Ammon's horn (tissue), 1 donor: ENCODE measurements around the gene EFCAB6.
A peak's percentile ranks its signal among the peaks of the same experiment; 100 is the strongest.

ENCODE experiments used
- DNase-seq: peaks from one replicate; pipeline ENCODE4 v3.0.0-alpha.2; 2016; ENCODE audit warnings: low spot score

Gene EFCAB6

DNA sequence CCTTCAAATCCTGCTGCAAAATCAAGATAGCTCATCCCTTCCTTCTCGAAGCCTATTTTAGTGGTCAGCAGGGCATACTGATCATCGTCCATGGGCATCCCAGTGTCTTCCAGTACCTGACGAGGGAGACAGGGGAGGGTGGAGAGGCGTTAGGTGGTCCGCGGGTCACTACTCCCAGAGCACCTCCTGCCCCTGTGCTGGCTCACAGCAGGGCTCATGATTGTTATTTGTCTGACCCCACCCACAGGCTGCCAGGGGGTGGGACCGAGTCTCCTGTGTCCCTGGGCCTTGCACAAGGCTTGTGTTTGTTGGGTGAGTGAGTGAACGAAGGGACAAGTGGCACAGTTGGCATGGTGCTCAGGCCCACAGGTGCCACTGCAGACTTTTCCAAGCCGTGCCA lies 177.0 kb downstream of the EFCAB6 start:
- DNase-seq, result no peak

DNA sequence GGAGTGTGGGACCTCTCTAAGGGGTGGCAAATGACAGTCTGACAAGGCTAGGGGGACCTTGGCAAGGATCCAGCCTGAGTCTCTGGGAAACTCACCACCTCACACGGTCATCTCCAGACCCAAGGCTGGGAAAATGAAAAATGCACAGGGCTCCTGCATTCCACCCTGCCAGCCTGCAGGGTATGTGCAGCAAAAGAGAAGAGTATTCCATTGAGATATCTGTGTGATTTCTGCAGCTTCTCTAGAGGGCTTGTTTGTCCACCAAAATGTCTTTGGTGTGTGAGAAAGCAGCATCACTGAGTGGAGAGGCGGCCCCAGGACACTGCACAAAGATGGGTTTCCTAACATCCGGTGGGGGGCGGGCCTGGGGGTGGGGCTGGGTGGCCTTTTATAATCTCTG lies 177.8 kb downstream of the EFCAB6 start:
- no peak for DNase-seq

DNA sequence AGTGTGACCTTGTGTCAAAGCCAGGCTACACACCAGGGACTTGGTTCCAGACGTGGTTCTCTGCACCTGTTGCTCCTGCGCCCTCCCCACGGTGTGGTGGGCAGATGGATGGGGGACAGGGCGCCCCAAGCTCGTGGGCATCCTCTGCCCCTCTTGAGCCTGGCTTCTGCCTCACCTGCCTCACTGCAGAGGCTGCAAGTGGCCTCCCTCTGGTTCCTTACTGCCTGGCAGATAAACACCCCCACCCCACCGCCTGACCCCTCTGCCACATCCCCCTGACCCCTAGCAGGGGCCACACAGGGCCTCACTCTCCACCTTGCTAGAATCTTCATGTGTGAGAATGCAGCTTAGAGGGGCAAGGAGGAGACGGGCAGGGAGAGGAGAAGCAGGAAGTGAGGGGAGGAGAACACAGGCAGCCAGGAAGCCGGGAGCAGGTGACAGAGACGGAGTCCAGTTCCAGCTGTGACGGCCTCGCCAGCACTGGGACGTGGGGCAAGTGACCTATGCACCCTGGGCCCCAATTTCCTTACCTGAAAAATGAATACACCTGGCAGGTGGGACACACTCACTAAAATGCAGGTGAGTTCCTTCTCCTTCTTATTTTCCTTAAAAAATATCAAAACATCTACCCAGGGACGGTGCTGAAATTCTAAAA lies 178.3 kb downstream of the EFCAB6 start:
- DNase-seq, result no peak

DNA sequence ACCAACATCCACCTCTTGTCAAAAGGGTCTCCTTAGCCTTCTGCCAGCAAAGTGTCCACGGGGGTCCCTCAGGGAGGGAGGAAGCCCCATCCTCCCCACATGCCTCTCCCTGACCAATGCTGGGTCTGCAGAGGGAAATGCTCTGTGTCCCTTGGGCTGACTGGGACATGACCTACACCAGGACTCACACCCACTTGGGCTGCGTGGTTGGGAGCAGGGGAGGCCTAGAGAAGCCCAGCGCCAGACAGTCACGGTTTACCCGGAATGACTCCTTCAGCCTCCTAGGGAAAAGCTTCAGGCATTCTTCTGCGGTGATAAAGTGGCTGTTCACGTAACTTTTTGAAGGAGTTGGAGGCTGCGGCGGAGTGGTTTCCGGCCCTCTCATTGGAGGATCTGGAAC lies 180.3 kb downstream of the EFCAB6 start:
- no peak for DNase-seq

DNA sequence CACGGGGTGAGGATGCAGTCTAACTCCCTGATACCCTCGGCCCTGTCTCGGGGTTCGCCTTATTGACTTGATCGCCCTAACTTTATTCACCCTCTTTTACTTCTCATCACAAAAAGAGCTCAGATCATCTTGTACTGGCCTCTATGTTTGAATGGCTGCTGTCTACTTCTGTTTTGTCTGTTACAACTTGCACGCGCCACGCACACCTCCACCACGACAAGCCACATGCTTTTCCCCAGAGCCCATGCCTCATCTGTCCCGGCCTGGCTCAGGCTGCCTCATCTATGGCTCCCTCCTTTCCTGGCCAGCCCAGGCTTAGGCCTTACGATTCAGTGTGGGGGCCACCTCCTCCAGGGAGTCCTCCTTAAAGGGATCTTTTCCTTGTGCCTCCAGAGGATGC lies 180.9 kb downstream of the EFCAB6 start:
- DNase-seq, result no peak

DNA sequence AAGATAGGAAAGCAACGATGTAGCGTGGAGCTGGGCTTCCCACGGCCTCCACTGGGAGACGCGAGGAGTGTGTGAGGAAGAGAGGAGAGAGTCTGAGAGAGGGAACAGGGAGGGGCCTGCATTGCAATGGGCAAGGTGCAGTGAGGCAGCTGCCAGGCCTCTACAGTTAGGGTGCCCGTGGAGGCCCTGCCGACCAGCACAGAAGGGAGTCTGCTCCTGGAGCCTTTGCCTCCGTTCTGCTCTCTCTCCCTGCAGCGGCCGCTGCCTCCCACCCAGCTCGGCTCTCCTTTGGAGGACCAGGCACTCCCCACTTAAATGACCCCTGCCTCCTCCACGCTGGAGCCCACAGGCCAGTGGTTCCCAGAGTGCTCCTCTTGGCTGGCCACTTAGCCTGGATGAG lies 181.7 kb downstream of the EFCAB6 start:
- no peak for DNase-seq

DNA sequence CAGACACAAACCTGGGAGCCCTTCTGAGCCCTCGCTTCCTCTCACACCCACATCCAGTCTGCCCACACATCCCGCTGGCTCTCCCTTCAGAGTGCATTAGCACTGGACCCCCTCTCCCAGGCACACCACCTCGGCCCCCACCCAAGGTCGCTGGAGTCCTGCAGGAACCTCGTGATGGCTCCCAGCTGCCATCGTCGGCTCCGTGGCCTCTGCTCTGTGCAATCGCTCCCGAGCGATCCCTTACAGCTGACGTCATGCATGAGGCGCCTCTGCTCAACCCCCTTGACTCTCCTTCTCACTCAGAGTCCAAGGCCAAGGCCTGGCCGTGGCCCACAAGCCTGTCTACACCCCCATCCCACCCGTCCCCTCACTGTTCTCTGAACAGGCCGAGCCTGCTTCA lies 183.9 kb downstream of the EFCAB6 start:
- no peak for DNase-seq

DNA sequence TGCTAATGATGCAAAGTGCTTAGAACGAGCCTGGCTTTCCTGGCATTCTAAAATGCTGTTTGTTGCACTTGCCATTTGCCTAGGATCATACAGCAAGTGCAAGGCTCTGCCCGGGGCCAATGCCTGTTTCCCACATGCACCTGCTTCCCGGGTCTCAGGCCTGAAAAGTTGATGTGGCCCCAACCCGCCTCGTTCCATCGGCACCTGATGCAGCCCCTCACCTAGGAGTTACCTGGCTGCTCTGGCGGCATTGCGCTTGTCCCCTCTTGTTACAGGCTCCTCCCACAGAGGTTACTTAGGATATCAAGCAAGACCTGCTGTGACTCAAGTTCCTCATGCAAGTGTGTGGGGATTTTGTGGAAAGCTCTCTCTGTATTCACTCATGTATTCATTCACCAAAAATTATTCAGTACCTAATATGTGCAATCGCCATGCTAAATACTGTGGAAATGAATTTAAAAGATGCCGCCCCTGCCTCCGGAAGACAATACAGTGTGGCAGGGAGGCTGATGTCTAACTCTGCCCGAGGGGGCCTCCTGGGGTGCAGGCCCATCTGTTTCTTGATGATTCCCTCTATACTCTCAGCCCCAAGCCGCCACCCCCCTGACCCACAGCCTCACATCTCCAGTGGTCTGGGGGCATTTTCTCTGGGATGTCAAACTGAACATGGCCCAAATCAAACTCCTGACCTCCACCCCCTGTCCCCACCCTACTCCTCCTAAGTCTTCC lies 184.5 kb downstream of the EFCAB6 start:
- no peak for DNase-seq

DNA sequence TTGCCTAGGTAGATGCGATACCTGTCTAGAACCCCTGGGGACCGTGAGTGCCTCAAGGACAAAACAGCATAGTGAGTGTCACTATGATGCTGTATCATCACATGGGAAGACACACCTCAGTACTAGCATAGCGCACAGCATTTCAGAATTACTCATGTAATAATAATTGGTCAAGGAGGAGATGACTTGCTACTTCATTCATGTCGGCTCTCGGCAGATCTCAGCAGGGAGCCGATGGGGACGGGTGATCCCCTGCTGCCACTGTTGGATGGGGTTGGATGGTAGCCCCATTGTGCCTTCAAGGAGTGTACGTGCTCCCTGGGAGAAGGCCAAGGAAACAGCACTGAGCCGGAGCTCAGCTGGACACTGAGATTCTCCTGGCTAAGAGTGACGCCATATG lies 186.9 kb downstream of the EFCAB6 start:
- no peak for DNase-seq

DNA sequence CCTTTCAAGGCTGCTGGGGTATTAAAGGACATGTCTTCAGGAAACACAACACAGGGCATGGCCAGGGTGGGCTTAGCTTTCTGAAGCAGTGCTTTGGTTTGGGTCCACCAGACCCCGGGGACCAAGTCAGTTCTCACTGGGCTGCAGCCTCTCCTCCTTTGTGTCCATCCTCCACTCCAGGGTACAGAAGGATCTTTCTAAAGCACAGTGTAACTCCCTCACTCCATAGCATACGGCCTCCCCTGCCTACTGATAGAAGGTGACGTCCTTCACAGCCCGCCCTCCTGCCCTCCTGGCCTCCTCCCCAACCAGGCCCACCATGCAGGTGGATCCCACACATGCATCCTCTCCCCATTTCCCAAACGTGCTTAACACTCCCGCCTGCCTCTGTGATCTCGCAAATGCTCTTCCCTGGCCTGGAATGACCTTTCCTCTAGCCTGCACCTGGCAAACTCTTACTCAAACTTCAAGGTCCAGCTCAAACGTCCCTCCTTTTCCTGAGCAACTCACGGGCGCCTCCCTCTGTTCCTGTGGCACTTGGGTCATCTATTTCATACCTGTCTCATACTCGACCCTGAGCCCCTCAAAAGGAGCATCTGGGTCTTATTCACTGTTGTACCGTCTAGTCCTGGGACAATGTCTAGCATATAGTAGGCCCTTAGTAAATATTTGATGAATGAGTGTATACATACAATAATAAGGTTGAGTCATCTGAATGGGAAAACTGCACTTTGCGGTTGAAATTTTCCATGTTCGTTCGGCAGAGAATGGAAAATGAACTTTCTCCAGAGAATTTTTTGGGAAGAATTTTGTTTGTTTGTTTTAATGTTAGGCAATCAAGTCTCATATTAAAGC lies 187.7 kb downstream of the EFCAB6 start:
- DNase-seq, result no peak

DNA sequence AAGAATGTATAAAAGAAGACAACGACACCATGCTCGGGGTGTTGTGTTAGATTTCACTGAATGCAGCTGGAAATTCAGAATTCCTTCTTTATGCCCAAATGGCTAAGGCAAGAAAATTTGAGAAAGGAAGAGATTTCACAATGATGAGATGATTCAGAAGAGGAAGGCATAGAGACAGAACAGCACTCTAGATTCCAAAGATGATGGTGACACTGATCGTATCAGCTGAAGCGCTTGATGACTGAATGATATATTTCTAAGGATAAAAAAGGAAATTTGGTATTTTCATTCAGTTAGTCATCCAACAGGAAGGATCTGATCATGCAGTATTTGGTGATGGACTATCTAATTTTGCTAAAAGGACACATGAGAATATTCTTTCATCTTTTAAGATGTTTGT lies 189.2 kb downstream of the EFCAB6 start:
- DNase-seq, result no peak

DNA sequence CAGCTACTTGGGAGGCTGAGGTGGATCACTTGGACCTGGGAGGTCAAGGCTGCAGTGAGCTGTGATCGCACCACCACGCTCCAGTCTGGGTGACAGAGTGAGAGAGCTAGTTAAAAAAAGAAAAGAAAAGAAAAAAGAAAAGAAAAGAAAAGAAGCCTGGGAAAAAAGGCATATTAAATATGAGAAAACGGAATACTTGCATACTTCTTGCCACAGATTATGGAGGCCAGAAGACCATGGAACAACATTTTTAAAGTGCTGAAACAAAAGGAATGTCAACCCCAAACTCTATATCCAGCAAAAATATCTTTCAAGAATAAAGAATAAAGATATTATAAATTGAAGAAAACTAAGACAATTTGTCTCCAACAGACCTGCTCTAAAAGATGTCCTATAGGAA lies 191.9 kb downstream of the EFCAB6 start:
- DNase-seq, result no peak

DNA sequence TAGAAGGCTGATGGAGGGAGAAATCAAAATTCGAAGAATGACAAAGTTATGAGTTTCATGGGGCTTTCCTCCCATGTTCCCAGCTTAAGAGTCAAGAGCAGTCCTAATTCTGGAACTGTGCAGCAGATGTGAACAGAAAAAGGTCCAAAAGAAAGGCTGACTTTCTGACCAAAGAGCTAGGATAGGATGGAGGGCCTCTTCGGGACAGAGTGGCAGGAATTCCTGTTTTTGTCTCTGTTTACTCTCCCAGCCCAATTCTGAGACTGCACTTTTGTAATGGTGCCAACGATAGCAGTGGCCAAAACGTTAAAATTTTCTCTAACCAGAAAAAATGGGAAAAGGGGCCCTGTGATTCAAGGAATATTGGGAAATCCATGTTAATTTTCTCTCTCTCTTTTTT lies 193.6 kb downstream of the EFCAB6 start:
- DNase-seq, result no peak

DNA sequence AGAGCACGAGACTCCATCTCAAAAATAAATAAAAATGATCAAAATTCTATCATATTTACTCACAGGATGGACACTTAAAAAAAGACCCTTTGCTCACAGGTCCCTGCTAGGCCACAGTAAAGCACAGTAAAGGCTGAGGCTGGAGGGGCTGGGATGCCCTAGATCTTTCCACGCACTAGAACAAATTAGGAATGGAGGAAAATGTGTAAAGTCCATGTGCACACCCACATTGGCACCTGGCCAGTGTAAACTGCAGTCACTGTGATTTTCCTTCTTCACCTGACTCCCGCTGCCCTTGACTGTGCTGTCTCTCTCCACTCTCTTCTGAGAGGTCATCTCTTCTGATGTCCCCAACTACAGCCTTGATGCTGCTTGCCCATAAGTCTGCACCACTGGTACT lies 195.5 kb downstream of the EFCAB6 start:
- DNase-seq, result no peak

DNA sequence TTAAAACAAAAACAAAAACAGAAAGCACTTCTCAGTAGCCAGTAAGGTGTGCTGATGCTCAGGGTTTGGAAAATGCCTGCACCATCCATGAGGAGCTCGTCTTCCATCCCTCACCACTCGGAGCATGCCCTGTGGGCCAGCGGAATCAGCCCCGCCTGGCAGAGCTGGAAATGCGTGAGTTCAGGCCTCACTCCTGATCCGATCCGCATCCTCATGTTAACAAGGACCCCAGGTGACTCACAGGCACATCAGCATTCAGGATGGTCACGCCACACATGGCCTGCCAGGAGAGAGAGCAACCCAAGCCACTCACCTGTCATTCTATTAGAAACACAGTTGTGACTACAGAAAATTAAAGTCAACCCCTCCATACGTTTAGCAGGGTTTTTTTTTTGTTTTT lies 211.8 kb downstream of the EFCAB6 start:
- DNase-seq, result no peak

DNA sequence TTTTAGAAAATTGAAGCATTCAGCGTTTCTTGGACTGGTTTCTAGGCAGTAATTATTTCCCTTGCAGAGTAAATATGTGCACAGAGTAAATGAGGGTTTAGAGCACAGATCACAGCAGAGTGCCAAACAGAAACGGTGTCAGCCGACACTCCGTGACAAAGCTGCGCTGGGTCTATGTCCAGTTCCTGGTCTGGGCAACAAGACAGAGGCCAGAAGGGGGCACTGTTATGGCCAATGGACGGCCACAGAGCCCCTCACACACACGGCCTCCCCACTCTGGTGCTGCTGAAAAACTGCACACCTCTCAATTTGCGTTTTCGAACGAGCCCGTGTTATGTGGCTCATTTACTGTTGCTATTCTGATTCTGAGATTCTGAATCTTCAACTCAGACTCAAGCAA lies 219.6 kb downstream of the EFCAB6 start:
- peak; percentile 38 for DNase-seq

DNA sequence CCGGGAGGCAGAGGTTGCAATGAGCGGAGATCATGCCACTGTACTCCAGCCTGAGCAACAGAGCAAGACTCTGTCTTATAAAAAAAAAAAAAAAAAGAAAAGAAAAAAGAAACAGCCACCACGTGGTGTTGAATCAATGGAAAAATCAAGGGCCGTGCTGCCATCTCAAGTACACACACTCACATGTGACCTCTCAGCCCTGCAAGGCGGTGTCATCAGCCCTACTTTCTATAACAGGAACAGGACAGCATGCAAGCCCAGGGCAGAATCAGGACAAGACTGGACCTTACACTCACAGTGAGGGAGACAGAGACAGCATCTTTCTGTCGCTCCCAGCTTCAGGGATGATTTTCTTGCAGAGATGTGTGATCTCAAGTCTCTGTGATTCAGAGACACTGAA lies 220.7 kb downstream of the EFCAB6 start:
- no peak for DNase-seq

DNA sequence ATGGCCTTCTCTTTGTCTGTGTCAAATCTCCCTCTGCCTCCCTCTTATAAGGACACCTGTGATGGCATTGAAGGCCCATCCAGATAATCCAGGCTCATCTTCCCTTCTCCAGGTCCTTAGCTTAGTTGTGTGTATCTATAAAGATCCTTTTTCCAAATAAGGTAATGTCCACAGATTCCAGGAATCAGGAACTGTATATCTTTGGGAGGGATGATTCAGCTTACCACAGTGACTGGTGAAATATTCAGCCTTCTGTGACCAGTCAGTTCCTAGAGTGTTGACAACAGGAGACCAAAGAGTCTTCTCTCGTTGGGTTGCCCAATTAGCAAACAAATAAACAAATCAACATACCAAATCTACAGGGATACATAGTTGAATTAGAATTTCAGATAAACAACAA lies 224.5 kb downstream of the EFCAB6 start:
- DNase-seq, result no peak

DNA sequence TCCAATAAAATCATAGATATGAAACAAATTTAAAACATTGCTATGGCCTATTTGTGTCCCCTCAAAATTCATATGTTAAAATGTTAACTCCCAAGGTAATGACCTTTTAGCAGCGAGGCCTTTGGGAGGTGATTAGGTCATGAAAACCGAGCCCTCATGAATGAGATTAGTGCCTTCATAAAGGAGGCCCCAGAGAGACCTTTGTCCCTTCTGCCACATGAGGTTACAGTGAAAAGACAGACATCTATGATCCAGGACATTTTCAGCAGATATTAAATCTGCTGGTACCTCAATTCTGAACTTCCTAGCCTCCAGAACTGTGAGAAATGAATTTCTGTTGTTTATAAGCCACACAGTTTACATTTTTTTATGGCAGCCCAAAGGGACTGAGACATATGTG lies 228.6 kb downstream of the EFCAB6 start:
- no peak for DNase-seq

DNA sequence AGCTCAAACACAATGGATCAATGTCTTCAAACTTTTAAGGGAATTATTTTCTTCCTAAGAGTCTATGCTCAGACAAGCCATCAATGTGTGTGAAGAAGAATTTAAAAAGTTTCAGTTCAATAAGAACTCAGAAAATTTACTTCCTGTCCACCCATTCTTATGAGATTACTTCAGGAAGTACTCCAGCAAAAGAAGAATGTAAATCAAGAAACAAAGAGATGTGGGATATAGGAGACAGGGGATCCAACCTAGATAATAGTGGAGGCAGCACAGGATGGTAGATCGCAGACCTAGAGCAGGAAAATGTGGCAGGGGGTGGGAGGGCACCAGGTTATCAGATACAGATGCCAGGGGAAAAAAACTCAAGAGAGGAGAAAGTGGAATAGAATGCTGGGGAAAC lies 229.7 kb downstream of the EFCAB6 start:
- DNase-seq, result no peak

DNA sequence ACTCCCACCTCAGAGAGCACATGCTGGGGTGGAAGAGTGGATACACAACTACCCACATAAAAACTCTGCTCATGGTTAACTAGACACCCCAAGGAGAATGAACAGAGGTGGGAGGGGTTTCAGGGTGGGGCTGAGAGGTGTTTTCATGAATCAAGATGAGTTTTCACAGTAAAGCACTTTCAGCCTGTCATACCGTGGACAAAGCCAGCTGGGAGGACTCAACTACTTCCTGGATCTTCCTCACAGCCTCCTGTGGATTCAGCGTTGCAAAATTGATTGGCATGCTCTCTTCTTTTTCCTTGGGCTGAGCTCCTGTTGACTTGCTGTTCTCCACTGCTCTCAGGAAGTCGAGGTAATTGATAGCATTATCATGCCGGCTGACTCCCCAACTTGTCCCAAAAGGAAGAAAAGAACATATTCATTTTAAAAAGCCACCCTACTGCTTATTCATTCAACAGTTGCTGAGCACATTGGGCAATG lies 231.8 kb downstream of the EFCAB6 start:
- DNase-seq, result no peak

DNA sequence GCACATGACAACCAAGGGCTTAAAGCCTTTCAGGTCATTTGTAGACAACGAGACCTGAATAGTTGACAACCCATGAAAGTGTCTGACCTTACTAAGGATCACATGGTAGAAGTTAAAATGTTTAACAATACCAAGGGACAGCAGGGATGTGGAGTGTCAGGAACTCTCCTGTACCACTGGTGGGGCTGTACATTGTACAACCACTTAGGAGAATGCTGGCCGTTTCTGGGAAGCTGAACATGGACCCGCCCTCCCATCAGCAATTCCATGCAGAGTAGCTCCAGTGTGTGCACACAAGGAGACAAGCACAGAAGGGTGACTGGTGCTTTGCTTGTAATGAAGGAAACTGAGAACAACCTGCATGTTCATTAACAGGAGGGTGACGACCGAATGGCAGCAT lies 237.4 kb downstream of the EFCAB6 start:
- no peak for DNase-seq

DNA sequence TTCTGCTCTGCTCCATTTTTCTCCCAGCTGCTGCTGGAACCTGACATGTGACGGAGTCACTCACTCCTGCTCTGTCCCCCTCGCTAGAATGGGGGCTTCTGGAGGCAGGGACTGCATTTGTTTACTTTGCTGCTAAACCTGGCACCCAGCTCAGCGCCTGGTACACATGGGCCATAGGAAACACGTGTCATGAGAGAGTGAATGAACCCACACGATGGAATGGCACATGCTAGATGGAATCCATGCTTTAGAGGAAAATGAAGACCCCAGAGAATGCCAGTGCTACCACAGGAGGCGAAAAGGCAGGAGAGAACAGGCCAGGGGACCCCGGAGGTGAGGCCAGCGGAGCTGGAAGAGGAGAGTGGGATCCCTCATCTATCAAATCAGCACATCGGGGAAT lies 239.4 kb downstream of the EFCAB6 start:
- DNase-seq, result no peak
